RWPE2 (cell line): ENCODE results near the gene S1PR1.
"Not testable (repeated sequence)": the region's sequence is repeated elsewhere in the genome, so short reads cannot be mapped to it uniquely, and the experiment has no call there.

Experiments used
- ATAC-seq: fragments of 200-7000 bp; cut with Tn5 transposase; 3 replicates; pipeline ENCODE4 v1.9.1; 2021; ENCODE audit warnings: low read depth
- DNase-seq: peaks from one replicate; pipeline ENCODE4 v3.0.0-alpha.2; 2020; ENCODE audit warnings: low spot score
- H3K27ac ChIP-seq: fragments of 450-650 bp; 2 replicates; pipeline ENCODE4 v1.5.1; 2017; ENCODE audit warnings: mild to moderate bottlenecking; ENCODE audit not compliant: poor library complexity, severe bottlenecking
- H3K27me3 ChIP-seq: fragments of 250-450 bp; sonication (Bioruptor Pico); 2 replicates; pipeline ENCODE4 v1.5.1; 2021; ENCODE audit warnings: mild to moderate bottlenecking, moderate library complexity; ENCODE audit not compliant: insufficient read depth, poor library complexity, severe bottlenecking
- H3K36me3 ChIP-seq: fragments of 250-450 bp; sonication (Bioruptor Pico); 2 replicates; pipeline ENCODE4 v1.5.1; 2020; ENCODE audit warnings: low read depth, mild to moderate bottlenecking, moderate library complexity
- H3K4me1 ChIP-seq: fragments of 250-450 bp; sonication (Bioruptor Pico); 2 replicates; pipeline ENCODE4 v1.5.1; 2021; ENCODE audit warnings: mild to moderate bottlenecking, moderate library complexity; ENCODE audit not compliant: insufficient read depth, poor library complexity, severe bottlenecking
- H3K4me3 ChIP-seq: fragments of 250-450 bp; sonication (Bioruptor Pico); 2 replicates; pipeline ENCODE4 v1.5.1; 2021; ENCODE audit warnings: mild to moderate bottlenecking, moderate library complexity; ENCODE audit not compliant: severe bottlenecking
- H3K9me3 ChIP-seq: fragments of 250-450 bp; sonication (Bioruptor Pico); 2 replicates; pipeline ENCODE4 v1.5.1; 2021; ENCODE audit warnings: mild to moderate bottlenecking, moderate library complexity; ENCODE audit not compliant: severe bottlenecking
- TF ChIP-seq, protein P1 (sequence below): fragments of 450-650 bp; IDR thresholded peaks from one replicate; pipeline ENCODE4 v1.5.1; 2017; ENCODE audit warnings: mild to moderate bottlenecking, moderate library complexity; ENCODE audit not compliant: poor library complexity, severe bottlenecking

The S1PR1 gene

DNA sequence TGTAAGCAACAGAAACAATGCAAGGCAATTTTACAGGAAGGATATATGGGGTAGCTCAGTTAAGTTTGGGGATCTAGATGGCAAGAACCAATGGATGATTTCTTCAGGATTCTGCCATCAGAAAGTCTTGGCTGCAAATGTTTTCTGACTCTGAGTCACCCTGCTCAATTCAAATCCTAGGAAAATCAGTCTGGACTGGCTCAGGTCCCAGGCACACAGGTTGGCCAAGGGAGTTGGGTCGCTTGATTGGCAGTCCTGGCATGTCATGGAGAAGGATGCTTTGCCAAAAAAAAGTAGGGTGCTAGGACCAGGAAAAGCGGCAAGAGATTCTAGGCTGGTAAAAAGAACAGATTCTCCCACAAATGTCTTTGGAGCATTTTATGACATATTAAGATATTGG is 28.9 kb upstream of the S1PR1 start:
- TF ChIP-seq, protein P1, sequence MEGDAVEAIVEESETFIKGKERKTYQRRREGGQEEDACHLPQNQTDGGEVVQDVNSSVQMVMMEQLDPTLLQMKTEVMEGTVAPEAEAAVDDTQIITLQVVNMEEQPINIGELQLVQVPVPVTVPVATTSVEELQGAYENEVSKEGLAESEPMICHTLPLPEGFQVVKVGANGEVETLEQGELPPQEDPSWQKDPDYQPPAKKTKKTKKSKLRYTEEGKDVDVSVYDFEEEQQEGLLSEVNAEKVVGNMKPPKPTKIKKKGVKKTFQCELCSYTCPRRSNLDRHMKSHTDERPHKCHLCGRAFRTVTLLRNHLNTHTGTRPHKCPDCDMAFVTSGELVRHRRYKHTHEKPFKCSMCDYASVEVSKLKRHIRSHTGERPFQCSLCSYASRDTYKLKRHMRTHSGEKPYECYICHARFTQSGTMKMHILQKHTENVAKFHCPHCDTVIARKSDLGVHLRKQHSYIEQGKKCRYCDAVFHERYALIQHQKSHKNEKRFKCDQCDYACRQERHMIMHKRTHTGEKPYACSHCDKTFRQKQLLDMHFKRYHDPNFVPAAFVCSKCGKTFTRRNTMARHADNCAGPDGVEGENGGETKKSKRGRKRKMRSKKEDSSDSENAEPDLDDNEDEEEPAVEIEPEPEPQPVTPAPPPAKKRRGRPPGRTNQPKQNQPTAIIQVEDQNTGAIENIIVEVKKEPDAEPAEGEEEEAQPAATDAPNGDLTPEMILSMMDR, result no peak
- Histone ChIP-seq H3K9me3 (no peaks in the 10 kb centered on the region), H3K27me3 (no peaks in the 10 kb centered on the region), H3K27ac (no peak overlapping the region), H3K4me3 (no peak overlapping the region), H3K36me3 (no peaks in the 10 kb centered on the region), H3K4me1 (no peaks in the 10 kb centered on the region)
- ATAC-seq (no peak), DNase-seq (no peak)

DNA sequence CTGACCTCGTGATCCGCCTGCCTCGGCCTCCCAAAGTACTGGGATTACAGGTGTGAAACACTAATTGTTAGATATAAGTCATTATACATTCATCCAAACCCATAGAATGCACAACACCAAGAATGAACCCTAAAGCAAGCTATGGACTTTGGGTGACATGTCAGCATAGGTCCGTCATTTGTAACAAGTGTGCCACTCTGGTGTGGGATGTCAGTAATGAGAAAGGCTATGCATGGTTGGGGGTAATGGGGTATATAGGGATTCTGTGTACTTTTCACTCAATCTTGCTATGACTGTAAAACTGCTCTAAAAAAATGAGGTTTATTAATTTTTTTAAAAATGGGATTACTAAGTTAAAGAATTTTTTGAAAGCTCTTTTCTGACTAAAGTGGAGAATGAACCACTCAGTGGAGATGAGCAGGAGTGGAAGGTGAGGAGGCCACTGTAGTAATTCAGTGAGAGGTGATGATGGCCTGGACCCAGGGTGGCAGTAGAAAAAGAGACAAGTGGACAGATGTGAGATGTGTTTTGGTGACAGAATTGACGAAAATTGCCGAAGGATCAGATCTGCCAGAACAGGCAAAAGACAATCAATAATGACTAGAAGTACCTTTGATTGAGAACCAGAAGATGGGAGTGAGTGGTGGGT is 21.3 kb upstream of the S1PR1 start:
- Histone ChIP-seq H3K9me3 (no peaks in the 10 kb centered on the region), H3K4me3 (no peak overlapping the region), H3K27me3 (no peaks in the 10 kb centered on the region), H3K27ac (no peak overlapping the region), H3K36me3 (no peaks in the 10 kb centered on the region), H3K4me1 (peaks cover 5% of the 10 kb centered on the region)
- no peak for ATAC-seq
- TF ChIP-seq, protein P1, result no peak
- DNase-seq, result no peak

DNA sequence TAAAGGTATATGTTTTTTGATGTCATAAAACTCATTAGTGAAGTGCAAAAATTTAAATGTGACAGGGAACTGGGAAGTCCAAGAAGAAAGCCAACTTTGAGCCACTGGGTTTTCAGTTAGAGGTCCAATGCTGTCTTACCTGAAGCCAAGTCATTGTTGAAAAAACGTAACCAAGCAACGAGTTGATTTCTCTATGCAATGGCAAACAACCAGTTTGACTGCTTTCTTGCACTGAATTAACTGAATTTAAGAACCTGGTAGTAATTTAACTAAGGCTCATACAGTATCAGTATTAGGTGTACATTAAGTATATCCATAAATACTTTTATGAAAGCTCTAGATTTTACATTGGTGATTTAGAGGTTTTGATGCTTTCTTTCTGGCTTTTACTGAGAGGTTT is 20.2 kb upstream of the S1PR1 start:
- Histone ChIP-seq H3K36me3 (no peaks in the 10 kb centered on the region), H3K9me3 (no peaks in the 10 kb centered on the region), H3K27me3 (no peaks in the 10 kb centered on the region), H3K4me3 (no peak overlapping the region), H3K4me1 (peaks cover 5% of the 10 kb centered on the region), H3K27ac (no peak overlapping the region)
- TF ChIP-seq, protein P1, result no peak
- ATAC-seq, result peak; percentile 33; the same call in 1 of the 3 replicates
- no peak for DNase-seq

DNA sequence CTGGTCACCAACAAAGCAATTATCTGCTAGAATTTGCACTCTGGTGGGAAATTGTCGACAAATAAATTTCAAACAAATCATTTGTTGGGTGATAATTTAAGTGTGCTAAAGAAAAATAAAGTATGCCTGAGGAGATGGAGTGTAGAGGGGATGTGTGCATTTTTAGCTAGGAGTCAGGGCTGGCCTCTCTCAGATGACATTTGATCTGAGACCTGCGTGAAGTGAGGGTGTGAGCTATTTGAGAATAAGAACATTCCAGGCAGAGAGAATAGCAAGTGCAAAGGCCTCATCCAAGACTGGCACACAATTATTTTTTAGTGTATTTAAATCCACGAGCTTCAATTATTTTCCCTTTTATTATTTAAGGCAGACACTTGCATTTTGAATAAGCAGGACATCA is 19.7 kb upstream of the S1PR1 start:
- ATAC-seq, result no peak
- TF ChIP-seq, protein P1, result no peak
- Histone ChIP-seq H3K4me3 (no peak overlapping the region), H3K36me3 (no peaks in the 10 kb centered on the region), H3K4me1 (peaks cover 5% of the 10 kb centered on the region), H3K9me3 (no peaks in the 10 kb centered on the region), H3K27ac (no peak overlapping the region), H3K27me3 (no peaks in the 10 kb centered on the region)
- no peak for DNase-seq

DNA sequence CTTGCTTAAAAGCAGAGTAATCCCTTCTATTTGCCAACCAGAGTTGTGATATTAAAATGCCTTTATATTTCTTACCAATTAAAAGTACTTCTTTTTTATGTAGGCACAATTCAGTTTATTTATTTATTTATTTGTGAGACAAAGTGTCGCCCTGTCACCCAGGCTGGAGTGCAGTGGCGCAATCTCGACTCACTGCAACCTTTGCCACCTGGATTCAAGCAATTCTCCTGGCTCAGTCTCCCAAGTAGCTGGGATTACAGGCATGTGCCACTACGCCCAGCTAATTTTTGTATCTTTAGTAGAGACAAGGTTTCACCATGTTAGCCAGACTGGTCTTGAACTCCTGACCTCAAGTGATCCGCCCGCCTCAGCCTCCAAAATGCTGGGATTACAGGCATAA is 17.9 kb upstream of the S1PR1 start:
- H3K36me3 ChIP-seq, H3K27me3 ChIP-seq, DNase-seq, H3K27ac ChIP-seq, H3K4me3 ChIP-seq, ATAC-seq, H3K9me3 ChIP-seq, H3K4me1 ChIP-seq: not testable (repeated sequence)
